ENCODE results near the gene MAX. TPM values are rescaled to one million over a fixed set of nuclear protein-coding genes. Genes with fewer than 3 reads are reported as not detected.

The MAX gene
- total RNA-seq, 1 donor = 57.9 TPM

DNA sequence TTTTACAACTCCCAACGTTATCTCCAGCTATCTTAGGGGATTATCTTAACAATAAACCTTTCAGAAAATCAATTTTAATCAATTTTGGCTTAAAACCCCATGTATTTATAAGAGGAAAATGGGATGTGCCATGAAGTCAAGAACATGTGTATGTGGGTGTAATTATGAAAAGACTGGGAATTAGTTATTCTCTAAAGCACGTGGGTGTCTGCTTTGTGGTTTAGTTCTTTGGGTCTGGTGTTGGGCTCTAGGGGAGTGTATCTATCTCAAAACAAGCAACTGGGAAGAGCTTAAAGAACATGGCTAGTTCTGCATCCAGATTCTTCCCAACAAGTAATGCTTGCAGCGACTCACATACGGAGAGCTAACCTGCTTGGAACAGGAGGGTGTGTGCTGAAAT is 40.1 kb upstream of the MAX start:
- DNase-seq (ENCODE audit: low read depth) = no peak
- no peak overlapping the region for H3K4me3 ChIP-seq (ENCODE audit: low read depth, low read length)
- TF ChIP-seq, protein P1, sequence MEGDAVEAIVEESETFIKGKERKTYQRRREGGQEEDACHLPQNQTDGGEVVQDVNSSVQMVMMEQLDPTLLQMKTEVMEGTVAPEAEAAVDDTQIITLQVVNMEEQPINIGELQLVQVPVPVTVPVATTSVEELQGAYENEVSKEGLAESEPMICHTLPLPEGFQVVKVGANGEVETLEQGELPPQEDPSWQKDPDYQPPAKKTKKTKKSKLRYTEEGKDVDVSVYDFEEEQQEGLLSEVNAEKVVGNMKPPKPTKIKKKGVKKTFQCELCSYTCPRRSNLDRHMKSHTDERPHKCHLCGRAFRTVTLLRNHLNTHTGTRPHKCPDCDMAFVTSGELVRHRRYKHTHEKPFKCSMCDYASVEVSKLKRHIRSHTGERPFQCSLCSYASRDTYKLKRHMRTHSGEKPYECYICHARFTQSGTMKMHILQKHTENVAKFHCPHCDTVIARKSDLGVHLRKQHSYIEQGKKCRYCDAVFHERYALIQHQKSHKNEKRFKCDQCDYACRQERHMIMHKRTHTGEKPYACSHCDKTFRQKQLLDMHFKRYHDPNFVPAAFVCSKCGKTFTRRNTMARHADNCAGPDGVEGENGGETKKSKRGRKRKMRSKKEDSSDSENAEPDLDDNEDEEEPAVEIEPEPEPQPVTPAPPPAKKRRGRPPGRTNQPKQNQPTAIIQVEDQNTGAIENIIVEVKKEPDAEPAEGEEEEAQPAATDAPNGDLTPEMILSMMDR (IDR thresholded peaks at IDR 0.05; ENCODE audit: insufficient read depth, low read depth, low read length) = no peak

DNA sequence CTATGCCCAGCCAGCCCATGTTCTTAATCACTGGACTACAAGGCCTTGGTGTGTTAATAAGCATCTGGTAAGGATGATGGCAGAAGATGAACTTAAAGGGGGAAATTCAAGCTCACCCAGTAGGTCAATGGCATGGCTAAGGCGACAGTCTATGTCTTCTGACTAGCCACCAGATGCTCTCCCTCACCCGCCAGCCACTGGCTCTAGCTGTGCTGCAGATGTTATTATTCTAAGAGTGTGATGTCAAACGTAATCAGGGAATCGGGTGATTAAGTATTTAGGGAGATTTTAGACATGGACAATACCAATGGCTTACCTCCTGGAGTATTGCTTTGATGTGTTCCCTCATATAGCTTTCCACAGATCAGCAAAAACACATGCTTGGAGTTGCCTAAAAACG is 39.2 kb upstream of the MAX start:
- TF ChIP-seq, protein P1 (IDR thresholded peaks at IDR 0.05; ENCODE audit: insufficient read depth, low read depth, low read length) = no peak
- DNase-seq (ENCODE audit: low read depth) = no peak
- H3K4me3 ChIP-seq (ENCODE audit: low read depth, low read length) = no peak overlapping the region

DNA sequence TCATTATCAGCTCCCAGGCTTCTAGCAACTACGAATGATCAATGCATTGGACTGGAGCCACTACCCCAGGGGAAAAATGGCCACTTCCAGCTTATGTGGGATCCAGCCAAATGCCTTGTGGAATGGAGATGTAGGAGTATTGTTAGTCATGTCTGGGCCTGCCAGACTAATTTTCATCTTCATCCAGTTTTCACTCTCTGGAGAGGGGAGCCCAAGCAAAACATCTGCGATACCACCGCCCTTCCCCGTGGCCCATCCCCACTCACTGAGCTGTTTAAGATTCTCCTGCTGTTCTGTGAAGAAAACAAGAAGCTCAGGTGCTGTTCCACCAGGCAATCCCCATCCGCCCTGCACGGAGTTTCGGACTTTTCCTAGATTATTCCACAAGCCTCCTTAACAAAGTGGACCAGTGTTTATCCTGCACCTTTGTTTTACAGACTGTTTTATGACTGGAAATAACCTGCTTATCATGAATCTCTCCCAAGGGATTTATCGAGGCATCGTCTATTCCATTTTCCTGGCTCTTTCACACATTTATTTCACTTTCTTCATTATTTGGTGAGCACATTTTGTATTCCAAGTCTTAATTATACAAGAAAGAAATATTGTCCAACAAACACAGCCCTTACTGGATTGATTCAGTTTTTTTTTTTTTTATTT is 35.5 kb upstream of the MAX start:
- no peak for DNase-seq (ENCODE audit: low read depth)
- no peak overlapping the region for H3K4me3 ChIP-seq (ENCODE audit: low read depth, low read length)
- TF ChIP-seq, protein P1 (IDR thresholded peaks at IDR 0.05; ENCODE audit: insufficient read depth, low read depth, low read length) = no peak

GRCh38 chr14:65134651-65135579 is 32.6 kb upstream of the MAX start:
- no peak overlapping the region for H3K4me3 ChIP-seq (ENCODE audit: low read depth, low read length)
- TF ChIP-seq, protein P1 (IDR thresholded peaks at IDR 0.05; ENCODE audit: insufficient read depth, low read depth, low read length) = no peak
- no peak for DNase-seq (ENCODE audit: low read depth)

DNA sequence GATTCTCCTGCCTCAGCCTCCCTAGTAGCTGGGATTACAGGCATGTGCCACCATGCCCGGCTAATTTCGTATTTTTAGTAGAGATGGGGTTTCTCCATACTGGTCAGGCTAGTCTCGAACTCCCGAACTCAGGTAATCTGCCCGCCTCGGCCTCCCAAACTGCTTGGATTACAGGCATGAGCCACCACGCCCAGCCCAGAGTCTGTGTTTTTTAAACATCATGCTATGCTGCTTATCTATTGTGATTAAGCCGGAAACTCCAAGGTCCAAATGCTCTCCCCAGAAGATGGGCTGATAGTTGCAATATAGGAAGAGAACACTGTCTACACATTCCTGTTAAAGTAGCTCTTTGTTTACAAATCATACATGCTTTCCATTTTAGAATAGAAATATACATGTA is 30.5 kb upstream of the MAX start:
- peak; percentile 19 for DNase-seq (ENCODE audit: low read depth)
- no peak overlapping the region for H3K4me3 ChIP-seq (ENCODE audit: low read depth, low read length)
- TF ChIP-seq, protein P1 (IDR thresholded peaks at IDR 0.05; ENCODE audit: insufficient read depth, low read depth, low read length) = no peak

- TF ChIP-seq, protein P1 (IDR thresholded peaks at IDR 0.05; ENCODE audit: insufficient read depth, low read depth, low read length) = no peak
- peak; percentile 92 for DNase-seq (ENCODE audit: low read depth)
- H3K4me3 ChIP-seq (ENCODE audit: low read depth, low read length) = no peak overlapping the region
Measured at GRCh38 chr14:65131301-65131701, 29.0 kb upstream of the MAX start.
